ENCODE data around the gene RNF40.

GRCh38 chr16:30725418-30725792 is 36.7 kb upstream of the RNF40 start:
- TF ChIP-seq CTCF (IDR thresholded peaks at IDR 0.05; ENCODE audit: low read length) (no peak), EZH2 (optimal IDR thresholded peaks at IDR 0.05; ENCODE audit: low read depth, low read length) (no peak), EZH2phosphoT487 (IDR thresholded peaks at IDR 0.05; ENCODE audit: low read length) (no peak)

Measured in MM.1S (cell line).